ENCODE results near the gene MB21D2.
A peak's percentile ranks its signal among the peaks of the same experiment; 100 is the strongest.

- TF ChIP-seq CTCF (IDR thresholded peaks at IDR 0.05): peak in 2 of 3 donors; percentile 11 to 18
- TF ChIP-seq POLR2A (IDR thresholded peaks at IDR 0.05): no peak
- TF ChIP-seq EP300 (IDR thresholded peaks at IDR 0.05): no peak
Observed at GRCh38 chr3:192802957-192803899, 114.4 kb downstream of the MB21D2 start.
